Measurements from ENCODE around the gene TBC1D19. TPM values are rescaled to one million over a fixed set of nuclear protein-coding genes. Genes with fewer than 3 reads are reported as not detected.

Gene TBC1D19
- total and polyA plus RNA-seq, 2 donors (not counting 1 experiment from before 2014, with no cell fraction given), result 1.8 to 11.0 TPM

DNA sequence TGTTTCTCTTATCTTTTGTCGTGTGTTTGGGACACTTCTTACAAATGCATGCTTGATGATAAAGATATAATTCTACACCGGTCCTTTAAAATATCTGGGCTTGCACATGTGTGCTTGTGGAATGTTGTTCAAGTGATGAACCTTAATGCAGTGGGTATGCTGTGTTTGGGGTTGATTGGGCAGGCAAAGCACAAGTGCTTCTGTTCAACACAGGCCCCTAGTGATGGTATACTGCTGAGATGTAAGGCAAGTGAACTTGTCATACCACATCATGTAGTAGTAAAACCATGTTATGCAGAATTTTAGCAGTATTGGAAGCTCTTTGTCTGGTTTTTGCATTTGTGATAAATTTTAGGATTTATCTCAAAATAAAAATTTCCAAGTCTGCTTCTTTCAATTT is 23.9 kb downstream of the TBC1D19 start:
- ATAC-seq (ENCODE audit: low read depth) (no peak), DNase-seq (no peak)
- H3K9ac ChIP-seq (ENCODE audit: low read length), result no peak overlapping the region
- ChIA-PET POLR2A (no interaction called here), CTCF (interaction anchor here (0.7 kb wide), 1 partner anchor 40 kb away, joined by 3 read pairs; no protein-coding TSS in a partner anchor)
- Mint-ChIP-seq H3K4me3 (no peak overlapping the region), H3K27me3 (no peaks in the 10 kb centered on the region), H3K9me3 (ENCODE audit: insufficient read depth) (peaks cover 2% of the 10 kb centered on the region), H3K27ac (no peak overlapping the region), H3K4me1 (peaks cover 9% of the 10 kb centered on the region)
- no peaks in the 10 kb centered on the region for H4K20me1 ChIP-seq (ENCODE audit: control insufficient read depth, insufficient read depth, low read length, poor library complexity, severe bottlenecking)
- no peaks in the 10 kb centered on the region for H3K4me1 ChIP-seq (ENCODE audit: control insufficient read depth in 2 of 2, insufficient read depth in 2 of 2, low read length in 2 of 2)
- intact Hi-C loops (cut with micrococcal nuclease), result no loop called here
- H3K27me3 ChIP-seq (replicated peaks in 1 of 4; ENCODE audit: control extremely low read depth in 1 of 4, control insufficient read depth in 3 of 4, insufficient read depth in 4 of 4, low read length in 3 of 4), result no peaks in the 10 kb centered on the region
- no peak for TF ChIP-seq EZH2 (IDR thresholded peaks at IDR 0.05; ENCODE audit: borderline replicate concordance, insufficient read depth, low read depth, low read length, poor library complexity, severe bottlenecking)
- TF ChIP-seq, protein P1, sequence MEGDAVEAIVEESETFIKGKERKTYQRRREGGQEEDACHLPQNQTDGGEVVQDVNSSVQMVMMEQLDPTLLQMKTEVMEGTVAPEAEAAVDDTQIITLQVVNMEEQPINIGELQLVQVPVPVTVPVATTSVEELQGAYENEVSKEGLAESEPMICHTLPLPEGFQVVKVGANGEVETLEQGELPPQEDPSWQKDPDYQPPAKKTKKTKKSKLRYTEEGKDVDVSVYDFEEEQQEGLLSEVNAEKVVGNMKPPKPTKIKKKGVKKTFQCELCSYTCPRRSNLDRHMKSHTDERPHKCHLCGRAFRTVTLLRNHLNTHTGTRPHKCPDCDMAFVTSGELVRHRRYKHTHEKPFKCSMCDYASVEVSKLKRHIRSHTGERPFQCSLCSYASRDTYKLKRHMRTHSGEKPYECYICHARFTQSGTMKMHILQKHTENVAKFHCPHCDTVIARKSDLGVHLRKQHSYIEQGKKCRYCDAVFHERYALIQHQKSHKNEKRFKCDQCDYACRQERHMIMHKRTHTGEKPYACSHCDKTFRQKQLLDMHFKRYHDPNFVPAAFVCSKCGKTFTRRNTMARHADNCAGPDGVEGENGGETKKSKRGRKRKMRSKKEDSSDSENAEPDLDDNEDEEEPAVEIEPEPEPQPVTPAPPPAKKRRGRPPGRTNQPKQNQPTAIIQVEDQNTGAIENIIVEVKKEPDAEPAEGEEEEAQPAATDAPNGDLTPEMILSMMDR (IDR thresholded peaks at IDR 0.05), result no peak
- no peak overlapping the region for H3K4me3 ChIP-seq (ENCODE audit: control extremely low read depth in 1 of 5, extremely low read depth in 1 of 5, insufficient read depth in 1 of 5, low read depth in 2 of 5, low read length in 4 of 5)
- H3K4me2 ChIP-seq (replicated peaks; ENCODE audit: low read depth, low read length, poor library complexity, severe bottlenecking), result no peak overlapping the region
- H3K79me2 ChIP-seq (ENCODE audit: control insufficient read depth, insufficient read depth, low read length), result no peaks in the 10 kb centered on the region
- H2AFZ ChIP-seq (ENCODE audit: insufficient read depth, low read depth, low read length, poor library complexity, severe bottlenecking), result no peak overlapping the region
- H3K36me3 ChIP-seq (replicated peaks in 1 of 2; ENCODE audit: control extremely low read depth in 1 of 2, control insufficient read depth in 1 of 2, extremely low read depth in 1 of 2, insufficient read depth in 2 of 2, low read length in 1 of 2), result no peaks in the 10 kb centered on the region
- peaks cover 0 to 3% (median 0%) of the 10 kb centered on the region in 3 donors for H3K9me3 ChIP-seq (ENCODE audit: control extremely low read depth in 1 of 3, control insufficient read depth in 2 of 3, insufficient read depth in 1 of 3, low read length in 2 of 3)
- H3K27ac ChIP-seq (ENCODE audit: low read length in 2 of 2), result no peak overlapping the region
- WGBS (ENCODE audit: insufficient coverage), result 88% methylated on average over 1 of the region's 2 CpGs

DNA sequence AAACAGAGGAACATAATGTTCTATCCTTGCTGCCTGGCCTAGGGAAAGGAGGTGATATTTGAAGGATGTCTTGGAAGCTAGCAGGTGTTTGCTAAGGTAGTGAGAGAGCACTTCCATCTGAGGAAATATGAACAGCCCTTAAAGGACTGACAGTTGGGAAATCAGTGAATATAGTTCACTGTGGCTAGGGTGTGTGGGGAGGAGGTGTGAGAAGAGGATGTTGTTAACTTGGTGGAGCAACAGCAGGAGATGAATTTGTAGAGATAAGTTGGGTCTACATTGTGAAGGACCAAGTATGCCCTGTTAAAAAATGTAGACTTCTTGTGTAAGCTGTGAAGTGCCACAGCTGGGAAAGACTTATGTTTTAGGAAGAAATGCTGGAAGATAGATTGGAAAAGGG is 25.5 kb downstream of the TBC1D19 start:
- H4K20me1 ChIP-seq (ENCODE audit: control insufficient read depth, insufficient read depth, low read length, poor library complexity, severe bottlenecking), result no peaks in the 10 kb centered on the region
- H3K9ac ChIP-seq (ENCODE audit: low read length), result no peak overlapping the region
- H3K4me3 Mint-ChIP-seq, result no peak overlapping the region
- no peaks in the 10 kb centered on the region for H3K36me3 ChIP-seq (replicated peaks in 1 of 2; ENCODE audit: control extremely low read depth in 1 of 2, control insufficient read depth in 1 of 2, extremely low read depth in 1 of 2, insufficient read depth in 2 of 2, low read length in 1 of 2)
- ChIA-PET POLR2A (no interaction called here), CTCF (no interaction called here)
- no peak overlapping the region for H3K27ac Mint-ChIP-seq
- TF ChIP-seq, protein P1 (IDR thresholded peaks at IDR 0.05), result no peak
- TF ChIP-seq EZH2 (IDR thresholded peaks at IDR 0.05; ENCODE audit: borderline replicate concordance, insufficient read depth, low read depth, low read length, poor library complexity, severe bottlenecking), result no peak
- no peaks in the 10 kb centered on the region for H3K27me3 Mint-ChIP-seq
- H3K79me2 ChIP-seq (ENCODE audit: control insufficient read depth, insufficient read depth, low read length), result no peaks in the 10 kb centered on the region
- no peaks in the 10 kb centered on the region for H3K27me3 ChIP-seq (replicated peaks in 1 of 4; ENCODE audit: control extremely low read depth in 1 of 4, control insufficient read depth in 3 of 4, insufficient read depth in 4 of 4, low read length in 3 of 4)
- intact Hi-C loops (cut with micrococcal nuclease), result no loop called here
- peaks cover 0 to 3% (median 0%) of the 10 kb centered on the region in 3 donors for H3K9me3 ChIP-seq (ENCODE audit: control extremely low read depth in 1 of 3, control insufficient read depth in 2 of 3, insufficient read depth in 1 of 3, low read length in 2 of 3)
- no peak overlapping the region for H2AFZ ChIP-seq (ENCODE audit: insufficient read depth, low read depth, low read length, poor library complexity, severe bottlenecking)
- H3K4me1 Mint-ChIP-seq, result peaks cover 9% of the 10 kb centered on the region
- H3K4me2 ChIP-seq (replicated peaks; ENCODE audit: low read depth, low read length, poor library complexity, severe bottlenecking), result no peak overlapping the region
- ATAC-seq (ENCODE audit: low read depth) (no peak), DNase-seq (no peak)
- no peak overlapping the region for H3K27ac ChIP-seq (ENCODE audit: low read length in 2 of 2)
- H3K9me3 Mint-ChIP-seq (ENCODE audit: insufficient read depth), result peaks cover 2% of the 10 kb centered on the region
- H3K4me3 ChIP-seq (ENCODE audit: control extremely low read depth in 1 of 5, extremely low read depth in 1 of 5, insufficient read depth in 1 of 5, low read depth in 2 of 5, low read length in 4 of 5), result no peak overlapping the region
- no peaks in the 10 kb centered on the region for H3K4me1 ChIP-seq (ENCODE audit: control insufficient read depth in 2 of 2, insufficient read depth in 2 of 2, low read length in 2 of 2)
